ENCODE results near the gene B4GALT2. TPM values are rescaled to one million over a fixed set of nuclear protein-coding genes. Genes with fewer than 3 reads are reported as not detected.

B4GALT2 gene
- total and polyA plus RNA-seq, 9 of the 15 experiments (the other 6 are each of a cell fraction or from before 2014, with no cell fraction given): 1.3 to 86.8 (median 43.8) TPM

GRCh38 chr1:44035726-44036408 is 56.9 kb downstream of the B4GALT2 start (continued):
- TF ChIP-seq HEY1 (CRISPR knock-in tag; IDR thresholded peaks at IDR 0.05; ENCODE audit: borderline replicate concordance) (peak; percentile 98), ZNF140 (CRISPR knock-in tag; IDR thresholded peaks at IDR 0.05) (no peak), ZNF79 (CRISPR knock-in tag; IDR thresholded peaks at IDR 0.05; ENCODE audit: low read depth) (peak; percentile 87), CBFA2T3 (IDR thresholded peaks at IDR 0.05) (peak; percentile 100), CXXC5 (CRISPR knock-in tag; IDR thresholded peaks at IDR 0.05) (peak; percentile 100), TCF7 (IDR thresholded peaks at IDR 0.05; ENCODE audit: borderline replicate concordance) (peak; percentile 92; the same call in 1 of the 2 replicates), RBM34 (IDR thresholded peaks at IDR 0.05; ENCODE audit: borderline replicate concordance, insufficient read depth, low read length) (no peak), RBM15 (IDR thresholded peaks at IDR 0.05; ENCODE audit: insufficient read depth, low read length) (no peak), USF2 (CRISPR knock-in tag; IDR thresholded peaks at IDR 0.05) (no peak), MEF2A (IDR thresholded peaks at IDR 0.05; ENCODE audit: control insufficient read depth, low read depth, low read length) (peak; percentile 67; the same call in 1 of the 2 replicates), SMARCA5 (IDR thresholded peaks at IDR 0.05) (no peak), RBM17 (IDR thresholded peaks at IDR 0.05; ENCODE audit: borderline replicate concordance, low read depth, low read length) (no peak), YY1 (IDR thresholded peaks at IDR 0.05; ENCODE audit: borderline replicate concordance in 1 of 3, control insufficient read depth in 1 of 3, extremely low read depth in 1 of 3, insufficient read depth in 3 of 3, insufficient read length in 1 of 3, insufficient replicate concordance in 2 of 3, low read depth in 1 of 3, low read length in 2 of 3) (peak in 1 of 3 experiments; percentile 58), MAFK (IDR thresholded peaks at IDR 0.05; ENCODE audit: low read length) (peak; percentile 47), GTF2A2 (tag; IDR thresholded peaks at IDR 0.05) (no peak), ZKSCAN1 (IDR thresholded peaks at IDR 0.05; ENCODE audit: low read depth, low read length) (peak; percentile 93), CHD4 (IDR thresholded peaks at IDR 0.05; ENCODE audit: insufficient read depth, insufficient replicate concordance, low read depth, low read length, poor library complexity, severe bottlenecking) (no peak), ZC3H4 (CRISPR knock-in tag; IDR thresholded peaks at IDR 0.05; ENCODE audit: borderline replicate concordance) (no peak), PHB (CRISPR knock-in tag; IDR thresholded peaks at IDR 0.05) (no peak), MAFF (IDR thresholded peaks at IDR 0.05; ENCODE audit: low read length) (no peak), NR1H2 (CRISPR knock-in tag; IDR thresholded peaks at IDR 0.05) (peak; percentile 85; the same call in 1 of the 2 replicates), FOS (IDR thresholded peaks at IDR 0.05; ENCODE audit: extremely low read depth, insufficient read length) (no peak), HDAC8 (tag; IDR thresholded peaks at IDR 0.05) (peak; percentile 76), LARP7 (IDR thresholded peaks at IDR 0.05) (no peak), U2AF1 (optimal IDR thresholded peaks at IDR 0.05; ENCODE audit: low read depth, low read length) (no peak), MTF1 (CRISPR knock-in tag; IDR thresholded peaks at IDR 0.05; ENCODE audit: borderline replicate concordance) (no peak; the same call in 1 of the 2 replicates), ZNF449 (CRISPR knock-in tag; IDR thresholded peaks at IDR 0.05) (peak; percentile 97)

Data from K562 (cell line).